GM12878 (cell line): ENCODE data around the gene CRYGN. TPM values are rescaled to one million over a fixed set of nuclear protein-coding genes. Genes with fewer than 3 reads are reported as not detected.
A peak's percentile ranks its signal among the peaks of the same experiment; 100 is the strongest.

Experiments used
- ATAC-seq: fragments of 200-7000 bp; cut with Tn5 transposase; 3 replicates; pipeline ENCODE4 v1.9.1; 2020; ENCODE audit warnings: mild to moderate bottlenecking, moderate library complexity
- BruUV-seq: library from RNA; stranded (reverse); fragments of 400-500 nt; replicated peaks from 2 replicates; lab custom pipeline; 2021; lab: Mats Ljungman, UMichigan
- CTCF ChIA-PET: fragments of 300-600 bp; sonication (Branson Sonifier 250); formaldehyde crosslinking; extraction: SDS; loops from one replicate; lab custom pipeline; 2021; ENCODE audit warnings: inconsistent platforms; lab: Yijun Ruan, JAX
- POLR2A ChIA-PET: fragments of 350-600 bp; formaldehyde crosslinking; extraction: SDS; loops from one replicate; lab custom pipeline; 2021; ENCODE audit warnings: inconsistent platforms; lab: Charles Lee
- RAD21 ChIA-PET: fragments of 300-600 bp; sonication (Branson Sonifier 250); formaldehyde crosslinking; loops from one replicate; lab custom pipeline; 2023; ENCODE audit warnings: antibody characterized with exemption; ENCODE audit not compliant: unreplicated experiment; lab: Charles Lee
- SMC1A ChIA-PET: fragments of 300-600 bp; sonication (Branson Sonifier 250); formaldehyde crosslinking; loops from one replicate; lab custom pipeline; 2023; ENCODE audit not compliant: unreplicated experiment, uncharacterized antibody; lab: Charles Lee
- DNase-seq: peaks from one replicate; pipeline ENCODE4 v3.0.0-alpha.2; 2011; ENCODE audit warnings: low read depth, low spot score
- FAIRE-seq: peaks from 3 replicates; lab custom pipeline; 2011; peaks lifted over from hg19 to GRCh38; lab: Jason Lieb, UNC
- H2AFZ ChIP-seq: 2 replicates; pipeline ENCODE4 v1.6.0; 2011; ENCODE audit warnings: low read depth, low read length, control low read depth; ENCODE audit not compliant: control insufficient read depth
- H3K27ac ChIP-seq: 2 replicates; pipeline ENCODE4 v1.5.1; 2011; ENCODE audit warnings: control low read depth; ENCODE audit not compliant: control insufficient read depth, insufficient read depth
- H3K27me3 ChIP-seq, 2 experiments: replicated peaks in 1 of 2; 2 replicates each; pipeline versions ENCODE4 v1.6.0 to v1.6.1; 2011; ENCODE audit warnings: low read length in 1 of 2; ENCODE audit not compliant: control insufficient read depth in 2 of 2, insufficient read depth in 2 of 2
- H3K36me3 ChIP-seq, 2 experiments: 2 replicates each; pipeline ENCODE4 v1.5.1; 2011; ENCODE audit warnings: low read length in 1 of 2; ENCODE audit not compliant: control insufficient read depth in 2 of 2, insufficient read depth in 2 of 2
- H3K4me1 ChIP-seq: 2 replicates; pipeline ENCODE4 v1.6.1; 2011; ENCODE audit warnings: mild to moderate bottlenecking, low read length, moderate library complexity, mixed read lengths; ENCODE audit not compliant: control insufficient read depth, insufficient read depth
- H3K4me2 ChIP-seq: 2 replicates; pipeline ENCODE4 v1.6.0; 2011; ENCODE audit warnings: control low read depth; ENCODE audit not compliant: control insufficient read depth, insufficient read depth
- H3K4me3 ChIP-seq: fragments of 200-600 bp; sonication (generic); 2 replicates; pipeline ENCODE4 v1.5.1; 2016
- H3K79me2 ChIP-seq: 2 replicates; pipeline ENCODE4 v1.6.0; 2011; ENCODE audit warnings: low read length; ENCODE audit not compliant: control insufficient read depth, insufficient read depth
- H3K9ac ChIP-seq: 2 replicates; pipeline ENCODE4 v1.8.0; 2011; ENCODE audit warnings: low read length, control low read depth, mixed read lengths; ENCODE audit not compliant: control insufficient read depth, insufficient read depth
- H3K9me3 ChIP-seq: replicated peaks from 3 replicates; pipeline ENCODE4 v1.5.1; 2011; ENCODE audit warnings: mild to moderate bottlenecking, low read length; ENCODE audit not compliant: control insufficient read depth, insufficient read depth
- H4K20me1 ChIP-seq: 2 replicates; pipeline ENCODE4 v1.6.0; 2011; ENCODE audit not compliant: control insufficient read depth, insufficient read depth
- BCLAF1 ChIP-seq: fragments of 450-650 bp; IDR thresholded peaks from 2 replicates; pipeline ENCODE4 v1.6.1; 2017; ENCODE audit warnings: antibody characterized with exemption, mild to moderate bottlenecking, moderate library complexity
- BHLHE40 ChIP-seq, 2 experiments: fragments of 450-650 bp in 1 of 2; IDR thresholded peaks; 2 replicates each; pipeline ENCODE4 v1.6.1; 2011 to 2017; ENCODE audit warnings: low read depth in 2 of 2, borderline replicate concordance in 1 of 2, improper control_type of control experiment in 1 of 2, low read length in 1 of 2, mild to moderate bottlenecking in 1 of 2
- BRCA1 ChIP-seq: IDR thresholded peaks from 2 replicates; pipeline ENCODE4 v1.6.1; 2011; ENCODE audit warnings: low read depth, low read length, improper control_type of control experiment
- CBX5 ChIP-seq: sonication (generic); IDR thresholded peaks from 2 replicates; pipeline ENCODE4 v1.6.1; 2016; ENCODE audit warnings: low read depth, moderate library complexity, mild to moderate bottlenecking, inconsistent platforms
- CHD2 ChIP-seq: IDR thresholded peaks from 2 replicates; pipeline ENCODE4 v1.6.1; 2011; ENCODE audit warnings: low read depth, low read length, improper control_type of control experiment, borderline replicate concordance
- DPF2 ChIP-seq: fragments of 450-650 bp; IDR thresholded peaks from 2 replicates; pipeline ENCODE4 v1.6.1; 2017; ENCODE audit warnings: mild to moderate bottlenecking
- EP300 ChIP-seq, 2 experiments: fragments of 150-350 bp in 1 of 2; IDR thresholded peaks; 2 replicates each; pipeline ENCODE4 v1.6.1; 2011 to 2012; ENCODE audit warnings: low read depth in 2 of 2, low read length in 2 of 2, borderline replicate concordance in 1 of 2, improper control_type of control experiment in 1 of 2, inconsistent platforms in 1 of 2; ENCODE audit not compliant: control insufficient read depth in 1 of 2
- JUNB ChIP-seq: IDR thresholded peaks from 2 replicates; pipeline ENCODE4 v1.6.1; 2016; ENCODE audit warnings: antibody characterized with exemption, mild to moderate bottlenecking
- MAX ChIP-seq: IDR thresholded peaks from 2 replicates; pipeline ENCODE4 v1.6.1; 2012; ENCODE audit warnings: low read depth, low read length, improper control_type of control experiment
- NRF1 ChIP-seq: conservative IDR thresholded peaks from 2 replicates; pipeline ENCODE4 v1.6.1; 2011; ENCODE audit warnings: mild to moderate bottlenecking, low read depth, low read length, improper control_type of control experiment
- PAX8 ChIP-seq: fragments of 450-650 bp; IDR thresholded peaks from 2 replicates; pipeline ENCODE4 v1.6.1; 2017; ENCODE audit warnings: mild to moderate bottlenecking, moderate library complexity
- RBBP5 ChIP-seq: fragments of 200-600 bp; sonication (generic); conservative IDR thresholded peaks from 2 replicates; pipeline ENCODE4 v1.6.1; 2016
- RCOR1 ChIP-seq: conservative IDR thresholded peaks from 2 replicates; pipeline ENCODE4 v1.6.1; 2012; ENCODE audit warnings: low read depth, low read length, improper control_type of control experiment
- RELA ChIP-seq: fragments of 450-650 bp; IDR thresholded peaks from 2 replicates; pipeline ENCODE4 v1.8.0; 2014; ENCODE audit warnings: borderline replicate concordance; ENCODE audit not compliant: partially characterized antibody
- SMAD1 ChIP-seq: fragments of 450-650 bp; IDR thresholded peaks from 2 replicates; pipeline ENCODE4 v1.6.1; 2018; ENCODE audit warnings: mild to moderate bottlenecking, low read depth; ENCODE audit not compliant: partially characterized antibody
- SP1 ChIP-seq: IDR thresholded peaks from one replicate; pipeline ENCODE4 v1.6.1; 2011; ENCODE audit warnings: low read depth, low read length
- STAT1 ChIP-seq: fragments of 450-650 bp; conservative IDR thresholded peaks from 2 replicates; pipeline ENCODE4 v1.6.1; 2014; ENCODE audit warnings: antibody characterized with exemption, mild to moderate bottlenecking
- TBL1XR1 ChIP-seq: IDR thresholded peaks from 2 replicates; pipeline ENCODE4 v1.6.1; 2012; ENCODE audit warnings: low read depth, low read length, improper control_type of control experiment
- ZNF592 ChIP-seq: fragments of 450-650 bp; IDR thresholded peaks from 2 replicates; pipeline ENCODE4 v1.6.1; 2017; ENCODE audit warnings: mild to moderate bottlenecking, moderate library complexity
- WGBS: methylation state at CpG from one replicate; pipeline ENCODE4 v1.1.6; 2016; ENCODE audit warnings: low lambda C conversion rate; ENCODE audit not compliant: insufficient replicate concordance, insufficient coverage; ENCODE audit errors: missing lambda C conversion rate; 5-methylcytosine and 5-hydroxymethylcytosine counted together
- in situ Hi-C: fragments of 300-500 bp; cut with MboI; formaldehyde crosslinking; loops from 9 replicates; pipeline ENCODE4 v1.14.3; 2018; ENCODE audit warnings: mixed read lengths
- intact Hi-C: fragments of 100-400 bp; cut with micrococcal nuclease; formaldehyde crosslinking; loops from one replicate; pipeline ENCODE4 v1.14.2; 2022; ENCODE audit not compliant: unreplicated experiment
- polyA plus RNA-seq, 11 experiments: library from polyadenylated mRNA; depleted of rRNA in 4 of 11; unstranded in 6 of 11; stranded (reverse) in 5 of 11; fragments of >200 nt; fragmentation: Nextera tagmentation in 4 of 11; fragmentation: Illumina TruSeq in 1 of 11; extraction: Ambion mirVana in 4 of 11; extraction: Trizol in 1 of 11; gene quantifications; 1 replicate in 1 of 11; 2 replicates in 10 of 11; pipeline versions ENCODE4 v1.2.1 to v1.2.3, GENCODE V29; 2011 to 2016; ENCODE audit warnings: inconsistent platforms in 2 of 11, missing spikeins in 2 of 11, low read depth in 1 of 11
- total RNA-seq, 4 experiments: library from RNA; depleted of rRNA in 3 of 4; stranded (reverse); fragments of >200 nt in 3 of 4; fragmentation: Illumina TruSeq in 1 of 4; extraction: Trizol in 1 of 4; gene quantifications; 2 replicates each; pipeline versions ENCODE4 v1.2.1 to v1.2.3, GENCODE V29; 2013 to 2021

Gene CRYGN
- total and polyA plus RNA-seq, 10 of the 15 experiments (the other 5 are each of a cell fraction or from before 2014, with no cell fraction given), result not detected

- H3K9me3 ChIP-seq, result no peaks in the 10 kb centered on the region; the same call in 2 of the 3 replicates
- no peaks in the 10 kb centered on the region for H3K27me3 ChIP-seq
- no peak overlapping the region for H2AFZ ChIP-seq
- H3K27ac ChIP-seq, result no peak overlapping the region
- H3K4me2 ChIP-seq, result 0 out of 2 replicates have a peak overlapping the region, but pooled peaks have one; percentile 13
- H3K36me3 ChIP-seq, result no peaks in the 10 kb centered on the region
- ChIA-PET POLR2A (no interaction called here), SMC1A (interaction anchor here (0.5 to 1.0 kb wide), 2 partner anchors 85 to 235 kb away, joined by 3 read pairs; no protein-coding TSS in a partner anchor), CTCF (interaction anchor here (0.6 to 1.7 kb wide), 3 partner anchors 49 to 358 kb away, joined by 3 to 4 read pairs (median 3); no protein-coding TSS in a partner anchor), RAD21 (no interaction called here)
- intact Hi-C loops (no loop called here), in situ Hi-C loops (no loop called here)
- H4K20me1 ChIP-seq, result no peaks in the 10 kb centered on the region
- ATAC-seq (no peak), FAIRE-seq (no peak), DNase-seq (no peak)
- H3K4me1 ChIP-seq, result peaks cover 13% of the 10 kb centered on the region
- no TSS peak for BruUV-seq
- 73% methylated on average over 14 of the region's 14 CpGs for WGBS
- H3K79me2 ChIP-seq, result no peaks in the 10 kb centered on the region
- H3K9ac ChIP-seq, result no peak overlapping the region
- no peak overlapping the region for H3K4me3 ChIP-seq
- no peak for TF ChIP-seq SMAD1
- no peak for TF ChIP-seq RELA
- no peak for TF ChIP-seq TBL1XR1
- TF ChIP-seq PAX8, result no peak
- TF ChIP-seq JUNB, result no peak
- no peak for TF ChIP-seq CHD2
- no peak for TF ChIP-seq ZNF592
- no peak for TF ChIP-seq BRCA1
- no peak for TF ChIP-seq DPF2
- TF ChIP-seq EP300 (IDR thresholded peaks at IDR 0.05; ENCODE audit: borderline replicate concordance in 1 of 2, control insufficient read depth in 1 of 2, low read depth in 2 of 2, low read length in 2 of 2), result no peak
- TF ChIP-seq MAX, result no peak
- no peak for TF ChIP-seq BCLAF1
- TF ChIP-seq CBX5, result no peak
- no peak for TF ChIP-seq BHLHE40 (IDR thresholded peaks at IDR 0.05; ENCODE audit: borderline replicate concordance in 1 of 2, low read depth in 2 of 2, low read length in 1 of 2)
- no peak for TF ChIP-seq STAT1
- TF ChIP-seq RCOR1, result no peak
- TF ChIP-seq RBBP5, result no peak
- no peak for TF ChIP-seq NRF1
- TF ChIP-seq SP1, result no peak
These were observed 40.0 kb downstream of the CRYGN start for GRCh38 chr7:151399906-151400305.
